Heart right ventricle (tissue), 16 donors: ENCODE results near the gene PDS5B. TPM values are rescaled to one million over a fixed set of nuclear protein-coding genes. Genes with fewer than 3 reads are reported as not detected.
A peak's percentile ranks its signal among the peaks of the same experiment; 100 is the strongest.

Experiments used
- ATAC-seq, 8 donors: fragments of 200-7000 bp; cut with Tn5 transposase; one replicate each; pipeline ENCODE4 v1.9.1; 2020; ENCODE audit warnings: mild to moderate bottlenecking in 8 of 8, moderate library complexity in 8 of 8, moderate number of reproducible peaks in 1 of 8
- DNase-seq, 2 donors: peaks; one replicate each; pipeline ENCODE4 v3.0.0-alpha.2; 2020
- H3K27ac ChIP-seq, 10 donors: fragments of 200-600 bp; sonication (generic) in 2 of 10; one replicate each; pipeline versions ENCODE4 v1.5.0 to v1.8.0; 2020 to 2022; ENCODE audit warnings: mild to moderate bottlenecking in 3 of 10
- H3K27me3 ChIP-seq, 7 donors: fragments of 200-600 bp; one replicate each; pipeline ENCODE4 v1.8.0; 2021 to 2022; ENCODE audit warnings: mild to moderate bottlenecking in 2 of 7
- H3K36me3 ChIP-seq, 9 donors: fragments of 200-600 bp; sonication (generic) in 1 of 9; one replicate each; pipeline versions ENCODE4 v1.5.0 to v1.8.0; 2020 to 2022; ENCODE audit warnings: mild to moderate bottlenecking in 2 of 9
- H3K4me1 ChIP-seq, 9 donors: fragments of 200-600 bp; sonication (generic) in 1 of 9; one replicate each; pipeline versions ENCODE4 v1.5.0 to v1.8.0; 2020 to 2022; ENCODE audit warnings: mild to moderate bottlenecking in 4 of 9
- H3K4me3 ChIP-seq, 10 donors: fragments of 200-600 bp; sonication (generic) in 2 of 10; one replicate each; pipeline versions ENCODE4 v1.5.0 to v1.8.0; 2020 to 2022; ENCODE audit warnings: mild to moderate bottlenecking in 7 of 10, moderate library complexity in 2 of 10
- H3K9me3 ChIP-seq, 11 donors: fragments of 200-600 bp in 10 of 11; sonication (generic) in 2 of 11; one replicate each; pipeline versions ENCODE4 v1.5.0 to v1.8.0; 2013 to 2022; ENCODE audit warnings: mild to moderate bottlenecking in 2 of 11, control low read depth in 1 of 11, moderate library complexity in 1 of 11
- WGBS, 2 donors: extraction: QIAGEN DNeasy Blood & Tissue Kit; methylation state at CpG; one replicate each; pipeline ENCODE4 v1.1.7; 2013; ENCODE audit warnings: inconsistent platforms in 1 of 2; 5-methylcytosine and 5-hydroxymethylcytosine counted together
- intact Hi-C, 10 donors: fragments of 100-400 bp; cut with DNase I; formaldehyde crosslinking; loops; one replicate each; pipeline versions ENCODE4 v1.11.1 to v1.14.2; 2022
- polyA plus RNA-seq, 2 donors: library from polyadenylated mRNA; stranded (reverse); fragments of 200-250 nt; gene quantifications; one replicate each; pipeline ENCODE4 v1.2.3, GENCODE V29; 2013
- total RNA-seq, 10 donors: library from RNA; stranded (reverse); fragmentation: NEBNext Ultra II Directional in 3 of 10; extraction: Animal tissue kit (Norgen Biotek cat#: 25700) in 3 of 10; gene quantifications; one replicate each; pipeline versions ENCODE4 v1.2.1 to v1.2.4, GENCODE V29; 2021 to 2023
- TF ChIP-seq, protein P1 (sequence below), 9 donors: fragments of 200-600 bp; sonication (generic) in 2 of 9; IDR thresholded peaks; one replicate each; pipeline versions ENCODE4 v1.5.0 to v1.8.0; 2021 to 2022; ENCODE audit warnings: antibody characterized with exemption in 9 of 9, mild to moderate bottlenecking in 5 of 9, moderate library complexity in 1 of 9
- donor health status: Arrhythmogenic right ventricular cardiomyopathy.
- donor health status: ischemic (EF 13 %, LVEDD 7.1; RV severe dilation, severe dysfunction).
- donor health status: healthy with polysubstance abuse.
- donor health status: DM: no; HTN: yes; CAD: no.
- donor health status: DM: no; HTN: no; CAD: no.
- donor health status: ischemic (EF 25% LVEDD 6.9; RV normal size, moderate dysfunction).
- donor health status: ischemic (EF 25% LVEDD 5.7; RV mildly dilated, moderate dysfunction).
- donor health status: healthy.
- donor health status: DM: yes; HTN: yes; CAD: no.
- donor health status: Ischemic cardiomyopathy.
- donor health status: ischemic (EF 35%, LVEDD 5.7; RV mildly dilated, moderate dysfunction).
- donor health status: nonischemic (EF 11% LVEDD 7.7; RV severe dilation, severe dysfunction).
- donor health status: DM: yes; HTN: yes; CAD: no.
- donor health status: PGD.
- donor health status: ischemic (EF 29% LVEDD 5.4; RV normal size, mild dysfunction).
- donor health status: nonischemic (EF 23%, LVEDD 6.1; RV moderate dilation, normal function).

The PDS5B gene
- total and polyA plus RNA-seq, 12 donors, result 5.6 to 29.6 (median 19.9) TPM

GRCh38 chr13:32589471-32589870, 3.2 kb downstream of the PDS5B start:
- Histone ChIP-seq H3K4me3 (peak overlapping the region in 4 of 10 donors; percentile 6 to 90 (median 84)), H3K27me3 (no peaks in the 10 kb centered on the region), H3K9me3 (no peaks in the 10 kb centered on the region), H3K27ac (peak overlapping the region in 4 of 10 donors; percentile 12 to 96 (median 92)), H3K4me1 (peaks cover 0 to 54% (median 39%) of the 10 kb centered on the region in 9 donors), H3K36me3 (no peaks in the 10 kb centered on the region)
- WGBS, 2 donors, result 65 to 78% methylated on average over 8 of the region's 8 CpGs
- ATAC-seq, result no peak
- DNase-seq, result no peak
- TF ChIP-seq, protein P1, sequence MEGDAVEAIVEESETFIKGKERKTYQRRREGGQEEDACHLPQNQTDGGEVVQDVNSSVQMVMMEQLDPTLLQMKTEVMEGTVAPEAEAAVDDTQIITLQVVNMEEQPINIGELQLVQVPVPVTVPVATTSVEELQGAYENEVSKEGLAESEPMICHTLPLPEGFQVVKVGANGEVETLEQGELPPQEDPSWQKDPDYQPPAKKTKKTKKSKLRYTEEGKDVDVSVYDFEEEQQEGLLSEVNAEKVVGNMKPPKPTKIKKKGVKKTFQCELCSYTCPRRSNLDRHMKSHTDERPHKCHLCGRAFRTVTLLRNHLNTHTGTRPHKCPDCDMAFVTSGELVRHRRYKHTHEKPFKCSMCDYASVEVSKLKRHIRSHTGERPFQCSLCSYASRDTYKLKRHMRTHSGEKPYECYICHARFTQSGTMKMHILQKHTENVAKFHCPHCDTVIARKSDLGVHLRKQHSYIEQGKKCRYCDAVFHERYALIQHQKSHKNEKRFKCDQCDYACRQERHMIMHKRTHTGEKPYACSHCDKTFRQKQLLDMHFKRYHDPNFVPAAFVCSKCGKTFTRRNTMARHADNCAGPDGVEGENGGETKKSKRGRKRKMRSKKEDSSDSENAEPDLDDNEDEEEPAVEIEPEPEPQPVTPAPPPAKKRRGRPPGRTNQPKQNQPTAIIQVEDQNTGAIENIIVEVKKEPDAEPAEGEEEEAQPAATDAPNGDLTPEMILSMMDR (IDR thresholded peaks at IDR 0.05), result no peak
- intact Hi-C loops, result loop anchor here (2.0 to 10.0 kb wide), 12 partner anchors 27 to 1135 kb away; partner anchors contain the start of genes KL (in 2 of the 10) and STARD13 (in 1 of the 10)

DNA sequence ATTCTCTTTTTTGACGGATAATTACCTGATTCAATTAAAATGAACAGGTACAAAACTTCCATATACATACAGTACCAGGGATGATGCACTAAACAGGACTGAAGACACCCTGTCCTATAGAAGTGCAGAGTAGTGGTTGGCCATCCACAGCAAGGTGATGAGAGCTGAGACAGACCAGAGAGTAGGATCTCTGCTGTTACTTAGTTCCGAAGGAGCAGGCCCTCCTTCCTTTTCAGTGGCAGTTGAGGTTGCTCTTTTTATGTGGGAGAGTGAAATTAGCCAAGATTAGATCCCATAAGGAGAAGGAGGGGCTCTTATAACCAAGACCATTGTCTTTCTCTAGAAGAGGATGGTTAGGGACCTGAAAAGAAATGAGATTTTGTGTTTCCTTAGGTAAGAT, 4.0 kb downstream of the PDS5B start:
- ATAC-seq (no peak), DNase-seq (no peak)
- Histone ChIP-seq H3K27me3 (no peaks in the 10 kb centered on the region), H3K4me1 (peaks cover 0 to 55% (median 42%) of the 10 kb centered on the region in 9 donors), H3K4me3 (peak overlapping the region in 1 of 10 donors; percentile 85), H3K9me3 (no peaks in the 10 kb centered on the region), H3K27ac (peak overlapping the region in 1 of 10 donors; percentile 12), H3K36me3 (no peaks in the 10 kb centered on the region)
- WGBS, 2 donors, result 53 to 63% methylated on average over 2 of the region's 2 CpGs
- intact Hi-C loops, result no loop called here
- TF ChIP-seq, protein P1 (IDR thresholded peaks at IDR 0.05), result no peak

DNA sequence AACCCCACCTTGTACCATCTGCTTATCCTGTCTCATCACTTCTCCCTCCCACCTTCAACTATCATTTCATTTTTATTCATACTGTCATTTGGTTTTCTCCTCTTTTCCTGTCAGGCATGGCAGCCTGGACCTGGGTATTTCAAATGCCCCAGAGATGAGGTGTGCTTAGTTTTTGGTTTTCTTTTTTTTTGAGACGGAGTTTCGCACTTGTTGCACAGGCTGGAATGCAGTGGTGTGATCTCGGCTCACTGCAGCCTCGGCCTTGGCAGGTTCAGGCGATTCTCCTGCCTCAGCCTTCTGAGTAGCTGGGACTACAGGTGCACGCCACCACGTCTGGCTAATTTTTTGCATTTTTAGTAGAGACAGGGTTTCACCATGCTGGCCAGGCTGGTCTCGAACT, 5.8 kb downstream of the PDS5B start:
- Histone ChIP-seq H3K36me3 (no peaks in the 10 kb centered on the region), H3K4me1 (peaks cover 0 to 50% (median 39%) of the 10 kb centered on the region in 9 donors), H3K27ac (no peak overlapping the region), H3K4me3 (no peak overlapping the region), H3K27me3 (no peaks in the 10 kb centered on the region), H3K9me3 (no peaks in the 10 kb centered on the region)
- DNase-seq, result no peak
- intact Hi-C loops, result no loop called here
- ATAC-seq, result no peak
- TF ChIP-seq, protein P1 (IDR thresholded peaks at IDR 0.05), result no peak
- WGBS, 2 donors, result 93 to 94% methylated on average over 8 of the region's 8 CpGs

DNA sequence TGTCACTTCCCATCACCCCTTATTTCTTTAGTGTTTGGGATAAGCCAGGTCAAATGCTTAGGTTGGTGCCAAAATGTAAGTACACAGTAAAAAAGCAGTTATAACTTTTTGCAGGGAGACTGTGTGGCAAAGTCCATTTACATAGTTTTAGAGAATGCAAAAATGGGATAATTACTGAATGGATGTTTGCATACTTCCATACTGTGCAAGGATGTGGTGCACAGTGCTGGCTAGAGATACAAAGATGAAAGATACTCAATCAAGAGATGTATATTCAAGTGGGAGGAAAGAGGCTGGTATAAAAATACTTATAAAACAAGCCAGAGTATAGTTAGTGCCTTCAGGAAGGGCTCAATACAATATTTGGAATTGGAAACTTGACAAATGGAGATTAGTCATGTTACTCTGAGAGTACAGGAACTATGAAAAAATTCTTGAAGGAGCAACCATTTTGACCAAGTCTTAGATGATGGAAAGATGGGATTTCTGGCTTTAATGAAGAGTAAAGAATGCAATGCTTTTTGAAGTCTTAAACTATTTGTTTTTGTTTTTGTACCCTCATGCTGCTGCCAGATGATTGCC, 8.0 kb downstream of the PDS5B start:
- H3K4me1 ChIP-seq, result peaks cover 0 to 36% (median 25%) of the 10 kb centered on the region in 9 donors
- H3K9me3 ChIP-seq, result peaks cover 0 to 13% (median 6%) of the 10 kb centered on the region in 11 donors
- TF ChIP-seq, protein P1 (IDR thresholded peaks at IDR 0.05), result no peak
- no peak overlapping the region for H3K4me3 ChIP-seq
- no peaks in the 10 kb centered on the region for H3K36me3 ChIP-seq
- no peaks in the 10 kb centered on the region for H3K27me3 ChIP-seq
- ATAC-seq (peak in 1 of 8 donors; percentile 13), DNase-seq (no peak)
- intact Hi-C loops, result loop anchor here in 1 of 10 donors (2.0 kb wide), 1 partner anchor 45 kb away; no protein-coding TSS in a partner anchor
- no peak overlapping the region for H3K27ac ChIP-seq
